ENCODE measurements around the gene SPAST. TPM values are rescaled to one million over a fixed set of nuclear protein-coding genes. Genes with fewer than 3 reads are reported as not detected.

Gene SPAST
- total and polyA plus RNA-seq, 2 of the 13 experiments (the other 11 are each of a cell fraction or from before 2014, with no cell fraction given) = 11.5 to 40.4 TPM

DNA sequence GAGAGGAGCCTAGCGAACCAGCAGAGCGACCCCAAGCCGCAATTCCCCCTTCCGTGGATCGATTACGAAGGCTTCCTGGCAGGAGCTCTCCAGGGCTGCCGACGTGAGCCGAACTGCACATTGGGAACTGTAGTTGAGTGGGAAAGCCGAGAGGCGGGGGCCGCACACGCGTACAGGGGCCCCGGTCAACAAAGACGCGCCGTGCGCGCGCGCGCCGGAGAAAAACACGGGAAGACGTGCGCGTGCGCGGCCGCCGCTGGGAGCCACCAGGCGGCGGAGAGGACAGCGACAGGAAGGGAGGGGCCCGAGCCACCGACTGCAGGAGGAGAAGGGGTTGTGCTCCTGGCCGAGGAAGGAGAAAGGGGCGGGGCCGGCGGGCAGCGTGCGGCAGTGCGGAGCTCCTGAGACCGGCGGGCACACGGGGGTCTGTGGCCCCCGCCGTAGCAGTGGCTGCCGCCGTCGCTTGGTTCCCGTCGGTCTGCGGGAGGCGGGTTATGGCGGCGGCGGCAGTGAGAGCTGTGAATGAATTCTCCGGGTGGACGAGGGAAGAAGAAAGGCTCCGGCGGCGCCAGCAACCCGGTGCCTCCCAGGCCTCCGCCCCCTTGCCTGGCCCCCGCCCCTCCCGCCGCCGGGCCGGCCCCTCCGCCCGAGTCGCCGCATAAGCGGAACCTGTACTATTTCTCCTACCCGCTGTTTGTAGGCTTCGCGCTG lies at the start of gene SPAST (continued):
- TF ChIP-seq, protein P1, sequence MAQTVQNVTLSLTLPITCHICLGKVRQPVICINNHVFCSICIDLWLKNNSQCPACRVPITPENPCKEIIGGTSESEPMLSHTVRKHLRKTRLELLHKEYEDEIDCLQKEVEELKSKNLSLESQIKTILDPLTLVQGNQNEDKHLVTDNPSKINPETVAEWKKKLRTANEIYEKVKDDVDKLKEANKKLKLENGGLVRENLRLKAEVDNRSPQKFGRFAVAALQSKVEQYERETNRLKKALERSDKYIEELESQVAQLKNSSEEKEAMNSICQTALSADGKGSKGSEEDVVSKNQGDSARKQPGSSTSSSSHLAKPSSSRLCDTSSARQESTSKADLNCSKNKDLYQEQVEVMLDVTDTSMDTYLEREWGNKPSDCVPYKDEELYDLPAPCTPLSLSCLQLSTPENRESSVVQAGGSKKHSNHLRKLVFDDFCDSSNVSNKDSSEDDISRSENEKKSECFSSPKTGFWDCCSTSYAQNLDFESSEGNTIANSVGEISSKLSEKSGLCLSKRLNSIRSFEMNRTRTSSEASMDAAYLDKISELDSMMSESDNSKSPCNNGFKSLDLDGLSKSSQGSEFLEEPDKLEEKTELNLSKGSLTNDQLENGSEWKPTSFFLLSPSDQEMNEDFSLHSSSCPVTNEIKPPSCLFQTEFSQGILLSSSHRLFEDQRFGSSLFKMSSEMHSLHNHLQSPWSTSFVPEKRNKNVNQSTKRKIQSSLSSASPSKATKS (CRISPR knock-in tag; IDR thresholded peaks at IDR 0.05) = no peak
- TF ChIP-seq ZNF510 (CRISPR knock-in tag; IDR thresholded peaks at IDR 0.05; ENCODE audit: low read depth) (peak; percentile 79; the same call in 1 of the 2 replicates), ZNF672 (CRISPR knock-in tag; IDR thresholded peaks at IDR 0.05) (no peak), SIN3B (IDR thresholded peaks at IDR 0.05; ENCODE audit: low read length) (peak; percentile 21; the same call in 1 of the 2 replicates), NCOA2 (CRISPR knock-in tag; IDR thresholded peaks at IDR 0.05) (peak; percentile 79), RAD51 (IDR thresholded peaks at IDR 0.05; ENCODE audit: borderline replicate concordance) (no peak), U2AF2 (IDR thresholded peaks at IDR 0.05; ENCODE audit: low read depth, low read length) (no peak), MBD4 (IDR thresholded peaks at IDR 0.05; ENCODE audit: borderline replicate concordance, low read length) (no peak), TSC22D2 (CRISPR knock-in tag; IDR thresholded peaks at IDR 0.05; ENCODE audit: borderline replicate concordance) (no peak; the same call in 1 of the 2 replicates), UBTF (CRISPR knock-in tag; IDR thresholded peaks at IDR 0.05) (peak; percentile 74), JDP2 (CRISPR knock-in tag; IDR thresholded peaks at IDR 0.05; ENCODE audit: borderline replicate concordance) (no peak), ZKSCAN1 (IDR thresholded peaks at IDR 0.05; ENCODE audit: low read length) (peak; percentile 10; the same call in 1 of the 2 replicates), ZNF782 (CRISPR knock-in tag; IDR thresholded peaks at IDR 0.05; ENCODE audit: borderline replicate concordance) (peak; percentile 92; the same call in 1 of the 2 replicates), SKI (IDR thresholded peaks at IDR 0.05; ENCODE audit: partially characterized antibody) (peak; percentile 82), ZNF3 (CRISPR knock-in tag; IDR thresholded peaks at IDR 0.05) (no peak), IRF1 (CRISPR knock-in tag; IDR thresholded peaks at IDR 0.05; ENCODE audit: low read depth) (0 out of 2 replicates have a peak, but pooled peaks have one; percentile 32), ZBTB25 (CRISPR knock-in tag; IDR thresholded peaks at IDR 0.05) (peak; percentile 93), ZNF766 (CRISPR knock-in tag; IDR thresholded peaks at IDR 0.05; ENCODE audit: borderline replicate concordance) (peak; percentile 80)
- TF ChIP-seq, protein P2, sequence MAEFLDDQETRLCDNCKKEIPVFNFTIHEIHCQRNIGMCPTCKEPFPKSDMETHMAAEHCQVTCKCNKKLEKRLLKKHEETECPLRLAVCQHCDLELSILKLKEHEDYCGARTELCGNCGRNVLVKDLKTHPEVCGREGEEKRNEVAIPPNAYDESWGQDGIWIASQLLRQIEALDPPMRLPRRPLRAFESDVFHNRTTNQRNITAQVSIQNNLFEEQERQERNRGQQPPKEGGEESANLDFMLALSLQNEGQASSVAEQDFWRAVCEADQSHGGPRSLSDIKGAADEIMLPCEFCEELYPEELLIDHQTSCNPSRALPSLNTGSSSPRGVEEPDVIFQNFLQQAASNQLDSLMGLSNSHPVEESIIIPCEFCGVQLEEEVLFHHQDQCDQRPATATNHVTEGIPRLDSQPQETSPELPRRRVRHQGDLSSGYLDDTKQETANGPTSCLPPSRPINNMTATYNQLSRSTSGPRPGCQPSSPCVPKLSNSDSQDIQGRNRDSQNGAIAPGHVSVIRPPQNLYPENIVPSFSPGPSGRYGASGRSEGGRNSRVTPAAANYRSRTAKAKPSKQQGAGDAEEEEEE (CRISPR knock-in tag; IDR thresholded peaks at IDR 0.05; ENCODE audit: borderline replicate concordance) = no peak
- TF ChIP-seq, protein P3, sequence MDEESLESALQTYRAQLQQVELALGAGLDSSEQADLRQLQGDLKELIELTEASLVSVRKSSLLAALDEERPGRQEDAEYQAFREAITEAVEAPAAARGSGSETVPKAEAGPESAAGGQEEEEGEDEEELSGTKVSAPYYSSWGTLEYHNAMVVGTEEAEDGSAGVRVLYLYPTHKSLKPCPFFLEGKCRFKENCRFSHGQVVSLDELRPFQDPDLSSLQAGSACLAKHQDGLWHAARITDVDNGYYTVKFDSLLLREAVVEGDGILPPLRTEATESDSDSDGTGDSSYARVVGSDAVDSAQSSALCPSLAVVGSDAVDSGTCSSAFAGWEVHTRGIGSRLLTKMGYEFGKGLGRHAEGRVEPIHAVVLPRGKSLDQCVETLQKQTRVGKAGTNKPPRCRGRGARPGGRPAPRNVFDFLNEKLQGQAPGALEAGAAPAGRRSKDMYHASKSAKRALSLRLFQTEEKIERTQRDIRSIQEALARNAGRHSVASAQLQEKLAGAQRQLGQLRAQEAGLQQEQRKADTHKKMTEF (CRISPR knock-in tag; IDR thresholded peaks at IDR 0.05) = peak; percentile 92

Data from HepG2 (cell line).